Thymus (tissue), 11 donors: Measurements from ENCODE around the gene NBAS. TPM values are rescaled to one million over a fixed set of nuclear protein-coding genes. Genes with fewer than 3 reads are reported as not detected.
"Not testable (repeated sequence)": the region's sequence is repeated elsewhere in the genome, so short reads cannot be mapped to it uniquely, and the experiment has no call there.

Source experiments
- DNase-seq, 9 donors: peaks; one replicate each; pipeline ENCODE4 v3.0.0-alpha.2; 2013; ENCODE audit warnings: low spot score in 9 of 9, low read depth in 6 of 9, missing footprints in 1 of 9
- H3K27ac ChIP-seq, 2 donors: one replicate each; pipeline ENCODE4 v1.5.1; 2013; ENCODE audit warnings: control low read depth in 1 of 2, low read depth in 1 of 2, low read length in 1 of 2, mild to moderate bottlenecking in 1 of 2, moderate library complexity in 1 of 2
- H3K27me3 ChIP-seq, 2 donors: one replicate each; pipeline ENCODE4 v1.5.1; 2013; ENCODE audit warnings: low read length in 1 of 2; ENCODE audit not compliant: control insufficient read depth in 2 of 2, insufficient read depth in 1 of 2
- H3K36me3 ChIP-seq, 2 donors: one replicate each; pipeline ENCODE4 v1.5.1; 2013; ENCODE audit warnings: low read length in 1 of 2, mild to moderate bottlenecking in 1 of 2, moderate library complexity in 1 of 2; ENCODE audit not compliant: control insufficient read depth in 2 of 2, insufficient read depth in 2 of 2
- H3K4me1 ChIP-seq, 2 donors: one replicate each; pipeline ENCODE4 v1.5.1; 2013; ENCODE audit warnings: low read length in 2 of 2; ENCODE audit not compliant: control insufficient read depth in 2 of 2, insufficient read depth in 2 of 2
- H3K4me3 ChIP-seq, 2 donors: one replicate each; pipeline ENCODE4 v1.5.1; 2013; ENCODE audit warnings: low read length in 2 of 2, control low read depth in 1 of 2, mild to moderate bottlenecking in 1 of 2
- H3K9me3 ChIP-seq, 2 donors: one replicate each; pipeline ENCODE4 v1.5.1; 2013; ENCODE audit warnings: low read length in 1 of 2, mild to moderate bottlenecking in 1 of 2; ENCODE audit not compliant: control insufficient read depth in 2 of 2, insufficient read depth in 1 of 2
- WGBS: extraction: QIAGEN DNeasy Blood & Tissue Kit; methylation state at CpG from one replicate; pipeline ENCODE4 v1.1.7; 2013; 5-methylcytosine and 5-hydroxymethylcytosine counted together
- polyA plus RNA-seq: library from polyadenylated mRNA; stranded (reverse); fragments of 200-250 nt; gene quantifications from one replicate; pipeline ENCODE4 v1.2.3, GENCODE V29; 2013
- total RNA-seq: library from RNA; stranded (reverse); fragments of 120-200 nt; gene quantifications from one replicate; pipeline ENCODE4 v1.2.4, GENCODE V29; 2013
- donor health status: healthy.

Gene NBAS
- total and polyA plus RNA-seq, 2 donors: 31.4 to 36.9 TPM

GRCh38 chr2:15507697-15508096, 53.4 kb downstream of the NBAS start:
- Histone ChIP-seq H3K4me3 (no peak overlapping the region), H3K27me3 (no peaks in the 10 kb centered on the region), H3K36me3 (peaks cover 15 to 17% of the 10 kb centered on the region in 2 donors), H3K4me1 (no peaks in the 10 kb centered on the region), H3K9me3 (no peaks in the 10 kb centered on the region), H3K27ac (no peak overlapping the region)
- 97% methylated on average over 3 of the region's 3 CpGs for WGBS
- DNase-seq: no peak

GRCh38 chr2:15507061-15507460, 54.1 kb downstream of the NBAS start:
- no peak overlapping the region for H3K27ac ChIP-seq
- H3K4me1 ChIP-seq: no peaks in the 10 kb centered on the region
- peaks cover 10 to 15% of the 10 kb centered on the region in 2 donors for H3K36me3 ChIP-seq
- 97% methylated on average over 1 of the region's 1 CpG for WGBS
- H3K27me3 ChIP-seq: no peaks in the 10 kb centered on the region
- H3K9me3 ChIP-seq: no peaks in the 10 kb centered on the region
- H3K4me3 ChIP-seq: no peak overlapping the region
- DNase-seq: no peak

- H3K27ac ChIP-seq: no peak overlapping the region
Observed at GRCh38 chr2:15506229-15506819, 54.8 kb downstream of the NBAS start.

GRCh38 chr2:15504882-15505663, 56.1 kb downstream of the NBAS start:
- H3K4me1 ChIP-seq: no peaks in the 10 kb centered on the region
- 94% methylated on average over 3 of the region's 3 CpGs for WGBS
- no peak overlapping the region for H3K27ac ChIP-seq
- H3K27me3 ChIP-seq: no peaks in the 10 kb centered on the region
- no peak for DNase-seq
- no peak overlapping the region for H3K4me3 ChIP-seq
- H3K9me3 ChIP-seq: no peaks in the 10 kb centered on the region
- peaks cover 4 to 15% of the 10 kb centered on the region in 2 donors for H3K36me3 ChIP-seq

More at GRCh38 chr2:15506229-15506819, 54.8 kb downstream of the NBAS start:
- no peak for DNase-seq
- Histone ChIP-seq H3K36me3 (peaks cover 10 to 15% of the 10 kb centered on the region in 2 donors), H3K4me1 (no peaks in the 10 kb centered on the region), H3K4me3 (no peak overlapping the region), H3K9me3 (no peaks in the 10 kb centered on the region), H3K27me3 (no peaks in the 10 kb centered on the region)
- 94% methylated on average over 2 of the region's 2 CpGs for WGBS

- peaks cover 0 to 13% of the 10 kb centered on the region in 2 donors for H3K36me3 ChIP-seq
- not testable (repeated sequence) for DNase-seq
Observed at GRCh38 chr2:15499251-15499650, 61.9 kb downstream of the NBAS start.

GRCh38 chr2:15498554-15498953, 62.6 kb downstream of the NBAS start:
- H3K4me1 ChIP-seq: no peaks in the 10 kb centered on the region
- DNase-seq: no peak
- H3K27me3 ChIP-seq: no peaks in the 10 kb centered on the region
- peaks cover 0 to 4% of the 10 kb centered on the region in 2 donors for H3K9me3 ChIP-seq
- H3K27ac ChIP-seq: no peak overlapping the region
- peaks cover 0 to 13% of the 10 kb centered on the region in 2 donors for H3K36me3 ChIP-seq
- WGBS: 95% methylated on average over 6 of the region's 6 CpGs
- no peak overlapping the region for H3K4me3 ChIP-seq

More at GRCh38 chr2:15499251-15499650, 61.9 kb downstream of the NBAS start:
- 96% methylated on average over 1 of the region's 1 CpG for WGBS
- H3K4me3 ChIP-seq, H3K4me1 ChIP-seq, H3K27ac ChIP-seq, H3K27me3 ChIP-seq, H3K9me3 ChIP-seq: not testable (repeated sequence)

GRCh38 chr2:15494877-15495276, 66.3 kb downstream of the NBAS start:
- Histone ChIP-seq H3K27ac (no peak overlapping the region), H3K36me3 (peaks cover 0 to 4% of the 10 kb centered on the region in 2 donors), H3K9me3 (peaks cover 0 to 4% of the 10 kb centered on the region in 2 donors), H3K27me3 (no peaks in the 10 kb centered on the region), H3K4me3 (no peak overlapping the region), H3K4me1 (no peaks in the 10 kb centered on the region)
- DNase-seq: no peak
- 93% methylated on average over 5 of the region's 5 CpGs for WGBS

- H3K4me3 ChIP-seq: no peak overlapping the region
- no peaks in the 10 kb centered on the region for H3K36me3 ChIP-seq
- no peaks in the 10 kb centered on the region for H3K4me1 ChIP-seq
- no peak for DNase-seq
- H3K9me3 ChIP-seq: no peaks in the 10 kb centered on the region
- no peak overlapping the region for H3K27ac ChIP-seq
- WGBS: 98% methylated on average over 4 of the region's 4 CpGs
- H3K27me3 ChIP-seq: no peaks in the 10 kb centered on the region
Observed at GRCh38 chr2:15492773-15493325, 68.3 kb downstream of the NBAS start.

- Histone ChIP-seq H3K4me3 (no peak overlapping the region), H3K27me3 (no peaks in the 10 kb centered on the region), H3K27ac (no peak overlapping the region), H3K4me1 (no peaks in the 10 kb centered on the region), H3K9me3 (no peaks in the 10 kb centered on the region), H3K36me3 (peaks cover 4 to 14% of the 10 kb centered on the region in 2 donors)
- 96% methylated on average over 2 of the region's 2 CpGs for WGBS
- no peak for DNase-seq
Observed at GRCh38 chr2:15486770-15487169, 74.4 kb downstream of the NBAS start.
